Measurements from ENCODE around the gene RGS9. TPM values are rescaled to one million over a fixed set of nuclear protein-coding genes. Genes with fewer than 3 reads are reported as not detected.
A peak's percentile ranks its signal among the peaks of the same experiment; 100 is the strongest.

Gene RGS9
- total RNA-seq, 2 donors from 2014 or later: 4.3 to 4.4 TPM

GRCh38 chr17:65218261-65218660, 81.1 kb downstream of the RGS9 start:
- 62 to 70% methylated on average over 4 of the region's 4 CpGs for WGBS, 2 donors
- Histone ChIP-seq H3K27me3 (no peaks in the 10 kb centered on the region), H3K9me3 (no peaks in the 10 kb centered on the region), H3K27ac (no peak overlapping the region), H3K4me3 (no peak overlapping the region), H3K36me3 (replicated peaks in 1 of 2; ENCODE audit: insufficient read depth in 1 of 2, low read depth in 2 of 2) (no peaks in the 10 kb centered on the region), H3K4me1 (no peaks in the 10 kb centered on the region)
- intact Hi-C loops (cut with DNase I): no loop called here
- ATAC-seq: no peak
- no peak for DNase-seq
- TF ChIP-seq POLR2A (IDR thresholded peaks at IDR 0.05): no peak
- TF ChIP-seq CTCF (IDR thresholded peaks at IDR 0.05): no peak

- Histone ChIP-seq H3K9me3 (no peaks in the 10 kb centered on the region), H3K27me3 (no peaks in the 10 kb centered on the region), H3K4me3 (no peak overlapping the region), H3K27ac (no peak overlapping the region), H3K4me1 (no peaks in the 10 kb centered on the region), H3K36me3 (replicated peaks in 1 of 2; ENCODE audit: insufficient read depth in 1 of 2, low read depth in 2 of 2) (no peaks in the 10 kb centered on the region)
- 34 to 39% methylated on average over 3 of the region's 3 CpGs for WGBS, 2 donors
- TF ChIP-seq POLR2A (IDR thresholded peaks at IDR 0.05) (no peak), CTCF (IDR thresholded peaks at IDR 0.05) (peak in 1 of 7 experiments; percentile 13)
- ATAC-seq: no peak
- intact Hi-C loops (cut with DNase I): no loop called here
- DNase-seq: no peak
Observed at GRCh38 chr17:65219124-65219523, 82.0 kb downstream of the RGS9 start.

GRCh38 chr17:65219707-65220106, 82.5 kb downstream of the RGS9 start:
- no peak for ATAC-seq
- 84 to 91% methylated on average over 3 of the region's 3 CpGs for WGBS, 2 donors

DNA sequence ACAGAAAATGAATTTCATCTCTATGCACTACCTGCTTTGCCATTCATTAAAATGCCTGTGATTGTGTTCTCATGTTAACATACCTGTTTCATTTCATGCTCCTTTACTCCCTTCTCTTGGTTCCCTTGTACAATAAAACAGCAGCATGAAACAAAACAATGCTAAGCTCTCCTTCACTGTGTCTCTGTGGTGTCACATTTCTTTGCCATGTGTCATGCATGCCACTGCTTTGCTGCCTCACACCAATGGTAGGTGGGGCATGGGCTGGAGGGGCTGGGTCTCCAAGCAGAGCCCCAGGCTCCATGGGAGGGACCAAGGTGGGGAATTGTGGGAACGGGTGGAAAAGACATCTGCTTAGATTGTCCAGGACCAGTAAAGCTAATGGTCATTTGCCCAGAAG, 83.6 kb downstream of the RGS9 start:
- ATAC-seq (no peak), DNase-seq (no peak)
- no peaks in the 10 kb centered on the region for H3K4me1 ChIP-seq
- no peaks in the 10 kb centered on the region for H3K27me3 ChIP-seq
- WGBS, 2 donors: 72 to 80% methylated on average over 1 of the region's 1 CpG
- no peak overlapping the region for H3K4me3 ChIP-seq
- TF ChIP-seq POLR2A (IDR thresholded peaks at IDR 0.05) (no peak), CTCF (IDR thresholded peaks at IDR 0.05) (no peak)
- no peaks in the 10 kb centered on the region for H3K9me3 ChIP-seq
- H3K27ac ChIP-seq: no peak overlapping the region
- no peaks in the 10 kb centered on the region for H3K36me3 ChIP-seq (replicated peaks in 1 of 2; ENCODE audit: insufficient read depth in 1 of 2, low read depth in 2 of 2)
- intact Hi-C loops (cut with DNase I): no loop called here

More at GRCh38 chr17:65219707-65220106, 82.5 kb downstream of the RGS9 start:
- H3K27ac ChIP-seq: no peak overlapping the region
- H3K4me1 ChIP-seq: no peaks in the 10 kb centered on the region
- TF ChIP-seq CTCF (IDR thresholded peaks at IDR 0.05): no peak
- no peak for TF ChIP-seq POLR2A (IDR thresholded peaks at IDR 0.05)
- DNase-seq: no peak
- H3K4me3 ChIP-seq: no peak overlapping the region
- no peaks in the 10 kb centered on the region for H3K27me3 ChIP-seq
- no peaks in the 10 kb centered on the region for H3K36me3 ChIP-seq (replicated peaks in 1 of 2; ENCODE audit: insufficient read depth in 1 of 2, low read depth in 2 of 2)
- intact Hi-C loops (cut with DNase I): no loop called here
- no peaks in the 10 kb centered on the region for H3K9me3 ChIP-seq

GRCh38 chr17:65222214-65222738, 85.1 kb downstream of the RGS9 start:
- WGBS, 2 donors: 57 to 90% methylated on average over 3 of the region's 3 CpGs
- H3K36me3 ChIP-seq (replicated peaks in 1 of 2; ENCODE audit: insufficient read depth in 1 of 2, low read depth in 2 of 2): no peaks in the 10 kb centered on the region
- H3K27ac ChIP-seq: no peak overlapping the region
- H3K4me1 ChIP-seq: no peaks in the 10 kb centered on the region
- no peaks in the 10 kb centered on the region for H3K27me3 ChIP-seq
- no peaks in the 10 kb centered on the region for H3K9me3 ChIP-seq
- ATAC-seq: no peak
- DNase-seq: no peak
- intact Hi-C loops (cut with DNase I): no loop called here
- no peak for TF ChIP-seq CTCF (IDR thresholded peaks at IDR 0.05)
- TF ChIP-seq POLR2A (IDR thresholded peaks at IDR 0.05): no peak
- no peak overlapping the region for H3K4me3 ChIP-seq

All from body of pancreas (tissue), 4 donors.